Thyroid gland (tissue), 4 donors: ENCODE results near the gene MKI67.

Experiments used
- CTCF ChIP-seq, 6 experiments: fragments of 200-600 bp in 3 of 6; fragments of 450-650 bp in 3 of 6; sonication (generic) in 3 of 6; IDR thresholded peaks; one replicate each; pipeline ENCODE4 v1.5.1; 2016 to 2019; ENCODE audit warnings: antibody characterized with exemption in 6 of 6, mild to moderate bottlenecking in 2 of 6, inconsistent platforms in 1 of 6, moderate library complexity in 1 of 6
- POLR2A ChIP-seq, 2 donors: fragments of 450-650 bp; IDR thresholded peaks; one replicate each; pipeline ENCODE4 v1.6.1; 2017; ENCODE audit warnings: antibody characterized with exemption in 2 of 2, mild to moderate bottlenecking in 2 of 2, moderate library complexity in 1 of 2

DNA sequence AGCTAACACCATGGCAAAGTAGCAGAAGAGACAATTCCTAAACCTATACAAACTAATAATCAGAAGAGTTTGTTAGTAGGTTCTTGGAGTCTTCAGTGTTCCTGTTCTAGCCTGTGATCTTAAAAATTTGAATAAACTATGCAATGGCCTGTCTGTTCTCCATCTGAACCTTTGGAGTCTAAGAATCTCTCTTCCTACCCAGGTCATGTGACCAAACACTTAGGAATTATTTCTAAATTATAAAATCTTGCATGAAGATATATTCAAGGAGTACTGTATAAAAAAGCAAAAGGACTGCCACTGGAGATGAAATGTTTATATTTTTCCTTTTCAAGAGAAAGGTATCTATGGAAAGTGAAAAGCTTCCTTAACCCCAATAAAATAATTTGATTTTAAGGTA is 2.4 kb downstream of the MKI67 start:
- TF ChIP-seq CTCF (IDR thresholded peaks at IDR 0.05): no peak
- no peak for TF ChIP-seq POLR2A (IDR thresholded peaks at IDR 0.05)
